ENCODE measurements around the gene PTPRD. TPM values are rescaled to one million over a fixed set of nuclear protein-coding genes. Genes with fewer than 3 reads are reported as not detected.

PTPRD gene
- total RNA-seq, 3 donors from 2014 or later (not counting 1 experiment from before 2014, with no cell fraction given): 0.05 to 0.68 TPM; not detected in 1

DNA sequence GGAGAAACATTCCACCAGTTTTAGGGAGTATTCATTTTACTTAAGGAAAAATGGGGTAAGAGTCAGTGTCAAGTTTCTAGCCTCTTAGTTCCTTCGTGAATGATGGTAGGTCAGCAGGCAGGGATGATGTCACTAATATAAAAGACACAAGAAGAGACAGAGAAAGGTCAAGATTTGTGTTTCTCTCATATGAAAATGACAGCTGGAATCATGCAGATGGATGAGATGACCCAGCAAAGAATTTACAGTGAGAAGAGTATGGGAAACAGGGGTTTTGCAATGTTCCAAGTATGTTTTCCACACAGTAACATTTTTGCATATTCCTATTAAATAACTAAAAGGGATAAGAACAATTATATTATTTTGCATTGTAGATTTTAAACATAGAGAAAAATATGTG, 2063.6 kb downstream of the PTPRD start:
- Histone ChIP-seq H3K27ac (ENCODE audit: low read length) (no peak overlapping the region), H3K4me3 (ENCODE audit: low read length) (no peak overlapping the region), H3K27me3 (ENCODE audit: control insufficient read depth, insufficient read depth, low read length) (no peaks in the 10 kb centered on the region), H3K9me3 (ENCODE audit: control insufficient read depth, insufficient read depth, low read length) (no peaks in the 10 kb centered on the region), H3K4me1 (ENCODE audit: control insufficient read depth, insufficient read depth, low read length) (no peaks in the 10 kb centered on the region), H3K36me3 (ENCODE audit: control insufficient read depth, insufficient read depth, low read length) (no peaks in the 10 kb centered on the region)
- ATAC-seq: no peak
- intact Hi-C loops (cut with micrococcal nuclease): no loop called here
- H3K4me1 Mint-ChIP-seq: no peaks in the 10 kb centered on the region
- TF ChIP-seq, protein P1, sequence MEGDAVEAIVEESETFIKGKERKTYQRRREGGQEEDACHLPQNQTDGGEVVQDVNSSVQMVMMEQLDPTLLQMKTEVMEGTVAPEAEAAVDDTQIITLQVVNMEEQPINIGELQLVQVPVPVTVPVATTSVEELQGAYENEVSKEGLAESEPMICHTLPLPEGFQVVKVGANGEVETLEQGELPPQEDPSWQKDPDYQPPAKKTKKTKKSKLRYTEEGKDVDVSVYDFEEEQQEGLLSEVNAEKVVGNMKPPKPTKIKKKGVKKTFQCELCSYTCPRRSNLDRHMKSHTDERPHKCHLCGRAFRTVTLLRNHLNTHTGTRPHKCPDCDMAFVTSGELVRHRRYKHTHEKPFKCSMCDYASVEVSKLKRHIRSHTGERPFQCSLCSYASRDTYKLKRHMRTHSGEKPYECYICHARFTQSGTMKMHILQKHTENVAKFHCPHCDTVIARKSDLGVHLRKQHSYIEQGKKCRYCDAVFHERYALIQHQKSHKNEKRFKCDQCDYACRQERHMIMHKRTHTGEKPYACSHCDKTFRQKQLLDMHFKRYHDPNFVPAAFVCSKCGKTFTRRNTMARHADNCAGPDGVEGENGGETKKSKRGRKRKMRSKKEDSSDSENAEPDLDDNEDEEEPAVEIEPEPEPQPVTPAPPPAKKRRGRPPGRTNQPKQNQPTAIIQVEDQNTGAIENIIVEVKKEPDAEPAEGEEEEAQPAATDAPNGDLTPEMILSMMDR (IDR thresholded peaks at IDR 0.05): no peak
- no peaks in the 10 kb centered on the region for H3K36me3 Mint-ChIP-seq
- H3K27me3 Mint-ChIP-seq (ENCODE audit: low read depth in 2 of 2): no peaks in the 10 kb centered on the region
- no peak for DNase-seq
- no peaks in the 10 kb centered on the region for H3K9me3 Mint-ChIP-seq
- no peak overlapping the region for H3K27ac Mint-ChIP-seq
- H3K4me3 Mint-ChIP-seq: no peak overlapping the region
- 75% methylated on average over 1 of the region's 1 CpG for WGBS (ENCODE audit: insufficient coverage)

- ATAC-seq (no peak), DNase-seq (no peak)
- H3K4me3 ChIP-seq (ENCODE audit: low read length): no peak overlapping the region
- intact Hi-C loops (cut with micrococcal nuclease): no loop called here
- TF ChIP-seq, protein P1 (IDR thresholded peaks at IDR 0.05): no peak
- Mint-ChIP-seq H3K36me3 (no peaks in the 10 kb centered on the region), H3K27me3 (ENCODE audit: low read depth in 2 of 2) (no peaks in the 10 kb centered on the region), H3K27ac (no peak overlapping the region), H3K4me1 (no peaks in the 10 kb centered on the region), H3K9me3 (no peaks in the 10 kb centered on the region), H3K4me3 (no peak overlapping the region)
- H3K9me3 ChIP-seq (ENCODE audit: control insufficient read depth, insufficient read depth, low read length): no peaks in the 10 kb centered on the region
- H3K4me1 ChIP-seq (ENCODE audit: control insufficient read depth, insufficient read depth, low read length): no peaks in the 10 kb centered on the region
- no peaks in the 10 kb centered on the region for H3K36me3 ChIP-seq (ENCODE audit: control insufficient read depth, insufficient read depth, low read length)
- 60% methylated on average over 1 of the region's 2 CpGs for WGBS (ENCODE audit: insufficient coverage)
- H3K27me3 ChIP-seq (ENCODE audit: control insufficient read depth, insufficient read depth, low read length): no peaks in the 10 kb centered on the region
- H3K27ac ChIP-seq (ENCODE audit: low read length): no peak overlapping the region
These were observed 2069.6 kb downstream of the PTPRD start for GRCh38 chr9:8543219-8543618.

- Mint-ChIP-seq H3K4me3 (no peak overlapping the region), H3K27ac (no peak overlapping the region), H3K27me3 (ENCODE audit: low read depth in 2 of 2) (no peaks in the 10 kb centered on the region), H3K36me3 (no peaks in the 10 kb centered on the region), H3K4me1 (no peaks in the 10 kb centered on the region), H3K9me3 (no peaks in the 10 kb centered on the region)
- TF ChIP-seq, protein P1 (IDR thresholded peaks at IDR 0.05): no peak
- DNase-seq: no peak
- Histone ChIP-seq H3K27me3 (ENCODE audit: control insufficient read depth, insufficient read depth, low read length) (no peaks in the 10 kb centered on the region), H3K4me3 (ENCODE audit: low read length) (no peak overlapping the region), H3K27ac (ENCODE audit: low read length) (no peak overlapping the region), H3K36me3 (ENCODE audit: control insufficient read depth, insufficient read depth, low read length) (no peaks in the 10 kb centered on the region), H3K4me1 (ENCODE audit: control insufficient read depth, insufficient read depth, low read length) (no peaks in the 10 kb centered on the region), H3K9me3 (ENCODE audit: control insufficient read depth, insufficient read depth, low read length) (no peaks in the 10 kb centered on the region)
- 86% methylated on average over 4 of the region's 4 CpGs for WGBS (ENCODE audit: insufficient coverage)
- intact Hi-C loops (cut with micrococcal nuclease): no loop called here
- ATAC-seq: no peak
These were observed 2070.3 kb downstream of the PTPRD start for GRCh38 chr9:8542537-8542936.

GRCh38 chr9:8539681-8540197, 2073.1 kb downstream of the PTPRD start:
- no peaks in the 10 kb centered on the region for H3K36me3 Mint-ChIP-seq
- H3K4me3 Mint-ChIP-seq: no peak overlapping the region
- Histone ChIP-seq H3K9me3 (ENCODE audit: control insufficient read depth, insufficient read depth, low read length) (no peaks in the 10 kb centered on the region), H3K4me1 (ENCODE audit: control insufficient read depth, insufficient read depth, low read length) (no peaks in the 10 kb centered on the region), H3K4me3 (ENCODE audit: low read length) (no peak overlapping the region), H3K27ac (ENCODE audit: low read length) (no peak overlapping the region), H3K36me3 (ENCODE audit: control insufficient read depth, insufficient read depth, low read length) (no peaks in the 10 kb centered on the region), H3K27me3 (ENCODE audit: control insufficient read depth, insufficient read depth, low read length) (no peaks in the 10 kb centered on the region)
- H3K27me3 Mint-ChIP-seq (ENCODE audit: low read depth in 2 of 2): no peaks in the 10 kb centered on the region
- H3K4me1 Mint-ChIP-seq: no peaks in the 10 kb centered on the region
- no peak for DNase-seq
- no peaks in the 10 kb centered on the region for H3K9me3 Mint-ChIP-seq
- TF ChIP-seq, protein P1 (IDR thresholded peaks at IDR 0.05): no peak
- WGBS (ENCODE audit: insufficient coverage): 84% methylated on average over 4 of the region's 5 CpGs
- no peak for ATAC-seq
- intact Hi-C loops (cut with micrococcal nuclease): no loop called here
- no peak overlapping the region for H3K27ac Mint-ChIP-seq
